Measurements from ENCODE around the gene PPBP. TPM values are rescaled to one million over a fixed set of nuclear protein-coding genes. Genes with fewer than 3 reads are reported as not detected.

PPBP gene
- total RNA-seq, 1 donor from 2014 or later = 3.4 TPM

- intact Hi-C loops (cut with DNase I) = no loop called here
- ATAC-seq (peak; percentile 97), DNase-seq (no peak)
- Histone ChIP-seq H3K4me3 (no peak overlapping the region), H3K4me1 (peaks cover 14% of the 10 kb centered on the region), H3K27me3 (peaks cover 16% of the 10 kb centered on the region), H3K9me3 (no peaks in the 10 kb centered on the region), H3K36me3 (no peaks in the 10 kb centered on the region), H3K27ac (no peak overlapping the region)
- no peak for TF ChIP-seq CTCF (IDR thresholded peaks at IDR 0.05)
Observed at GRCh38 chr4:73945674-73946449, 42.1 kb downstream of the PPBP start.

GRCh38 chr4:73945140-73945539 lies 42.9 kb downstream of the PPBP start:
- H3K27ac ChIP-seq = no peak overlapping the region
- DNase-seq (no peak), ATAC-seq (no peak)
- intact Hi-C loops (cut with DNase I) = no loop called here
- H3K9me3 ChIP-seq = no peaks in the 10 kb centered on the region
- peaks cover 16% of the 10 kb centered on the region for H3K27me3 ChIP-seq
- no peaks in the 10 kb centered on the region for H3K36me3 ChIP-seq
- H3K4me3 ChIP-seq = no peak overlapping the region
- TF ChIP-seq CTCF (IDR thresholded peaks at IDR 0.05) = no peak
- peaks cover 14% of the 10 kb centered on the region for H3K4me1 ChIP-seq

GRCh38 chr4:73944061-73944875 lies 43.7 kb downstream of the PPBP start:
- ATAC-seq = peak; percentile 62
- DNase-seq = peak; percentile 75
- Histone ChIP-seq H3K4me1 (peaks cover 14% of the 10 kb centered on the region), H3K27ac (no peak overlapping the region), H3K27me3 (peaks cover 16% of the 10 kb centered on the region), H3K36me3 (no peaks in the 10 kb centered on the region), H3K9me3 (no peaks in the 10 kb centered on the region), H3K4me3 (peak overlapping the region; percentile 38)
- intact Hi-C loops (cut with DNase I) = no loop called here
- no peak for TF ChIP-seq CTCF (IDR thresholded peaks at IDR 0.05)

- H3K27ac ChIP-seq = no peak overlapping the region
- no peak for TF ChIP-seq CTCF (IDR thresholded peaks at IDR 0.05)
- peak overlapping the region; percentile 38 for H3K4me3 ChIP-seq
- H3K36me3 ChIP-seq = no peaks in the 10 kb centered on the region
- H3K27me3 ChIP-seq = peaks cover 16% of the 10 kb centered on the region
- DNase-seq = no peak
- intact Hi-C loops (cut with DNase I) = no loop called here
- H3K4me1 ChIP-seq = peaks cover 14% of the 10 kb centered on the region
- no peak for ATAC-seq
- no peaks in the 10 kb centered on the region for H3K9me3 ChIP-seq
Observed at GRCh38 chr4:73943555-73943954, 44.4 kb downstream of the PPBP start.

GRCh38 chr4:73936969-73937368 lies 51.0 kb downstream of the PPBP start:
- H3K9me3 ChIP-seq = no peaks in the 10 kb centered on the region
- H3K27ac ChIP-seq = no peak overlapping the region
- ATAC-seq (no peak), DNase-seq (no peak)
- H3K4me1 ChIP-seq = no peaks in the 10 kb centered on the region
- intact Hi-C loops (cut with DNase I) = no loop called here
- no peaks in the 10 kb centered on the region for H3K36me3 ChIP-seq
- H3K4me3 ChIP-seq = no peak overlapping the region
- H3K27me3 ChIP-seq = no peaks in the 10 kb centered on the region
- TF ChIP-seq CTCF (IDR thresholded peaks at IDR 0.05) = no peak

Other genes with a start within 250 kb of the PPBP start
- 10.7 TPM for gene CXCL8, start 247.6 kb downstream of the PPBP start, total RNA-seq
- not detected for gene CXCL6, start 151.5 kb downstream of the PPBP start, total RNA-seq
- gene PF4V1, start 134.9 kb downstream of the PPBP start, total RNA-seq = not detected
- gene CXCL1, start 118.8 kb downstream of the PPBP start, total RNA-seq = 8.2 TPM
- gene PF4, start 6.2 kb downstream of the PPBP start, total RNA-seq = 2.4 TPM
- gene CXCL5, start 10.5 kb upstream of the PPBP start, total RNA-seq = 7.2 TPM
- gene CXCL3, start 50.5 kb upstream of the PPBP start, total RNA-seq = 9.7 TPM
- 51.9 TPM for gene CXCL2, start 111.0 kb upstream of the PPBP start, total RNA-seq
- 14.1 TPM for gene MTHFD2L, start 169.9 kb upstream of the PPBP start, total RNA-seq

All from upper lobe of right lung (tissue), 1 donor.